Fibroblast of gingiva (primary cell): ENCODE results near the gene CCKAR.
A peak's percentile ranks its signal among the peaks of the same experiment; 100 is the strongest.

Source experiments
- DNase-seq: peaks from one replicate; pipeline ENCODE4 v3.0.0-alpha.2; 2011; ENCODE audit warnings: low read depth

The CCKAR gene

GRCh38 chr4:26490111-26490959 is at the start of gene CCKAR:
Gene CCKAR, minus strand, starts transcription at chr4:26490484. Its CDS starts 217 bp downstream, at chr4:26490267.
- no peak for DNase-seq

GRCh38 chr4:26533685-26534084 is 43.4 kb upstream of the CCKAR start:
- DNase-seq: no peak

GRCh38 chr4:26531491-26532116 is 41.3 kb upstream of the CCKAR start:
- DNase-seq: no peak

- no peak for DNase-seq
Observed at GRCh38 chr4:26530099-26530498, 39.8 kb upstream of the CCKAR start.

GRCh38 chr4:26529479-26529878 is 39.2 kb upstream of the CCKAR start:
- DNase-seq: no peak

- DNase-seq: no peak
Observed at GRCh38 chr4:26525771-26526150, 35.5 kb upstream of the CCKAR start.

GRCh38 chr4:26525136-26525770 is 35.0 kb upstream of the CCKAR start:
- peak; percentile 19 for DNase-seq

GRCh38 chr4:26524011-26524410 is 33.7 kb upstream of the CCKAR start:
- DNase-seq: no peak

- DNase-seq: peak; percentile 7
Observed at GRCh38 chr4:26522478-26522877, 32.2 kb upstream of the CCKAR start.

- no peak for DNase-seq
Observed at GRCh38 chr4:26520728-26521450, 30.6 kb upstream of the CCKAR start.

GRCh38 chr4:26515936-26516335 is 25.7 kb upstream of the CCKAR start:
- no peak for DNase-seq

GRCh38 chr4:26510334-26510964 is 20.2 kb upstream of the CCKAR start:
- DNase-seq: peak; percentile 27

GRCh38 chr4:26509681-26510333 is 19.5 kb upstream of the CCKAR start:
- DNase-seq: peak; percentile 11

- no peak for DNase-seq
Observed at GRCh38 chr4:26507286-26507685, 17.0 kb upstream of the CCKAR start.

- no peak for DNase-seq
Observed at GRCh38 chr4:26503844-26504243, 13.6 kb upstream of the CCKAR start.

GRCh38 chr4:26503427-26503826 is 13.1 kb upstream of the CCKAR start:
- no peak for DNase-seq

- peak; percentile 13 for DNase-seq
Observed at GRCh38 chr4:26500565-26500999, 10.3 kb upstream of the CCKAR start.

GRCh38 chr4:26496207-26496783 is 6.0 kb upstream of the CCKAR start:
- DNase-seq: peak; percentile 14

GRCh38 chr4:26493461-26493860 is 3.2 kb upstream of the CCKAR start:
- DNase-seq: no peak

- DNase-seq: no peak
Observed at GRCh38 chr4:26491449-26492170, 1.3 kb upstream of the CCKAR start.
